RWPE1 (cell line): ENCODE results near the gene LTBP4.
A peak's percentile ranks its signal among the peaks of the same experiment; 100 is the strongest.

Experiments
- CTCF ChIA-PET: fragments of 350-600 bp; sonication (Branson Sonifier 250); formaldehyde crosslinking; extraction: SDS; loops from one replicate; lab custom pipeline; 2021; lab: Yijun Ruan, JAX
- POLR2A ChIA-PET: fragments of 400-600 bp; formaldehyde crosslinking; extraction: SDS; loops from one replicate; lab custom pipeline; 2020; ENCODE audit warnings: antibody characterized with exemption; ENCODE audit not compliant: low non-redundant PET; lab: Yijun Ruan, JAX
- DNase-seq: peaks from one replicate; pipeline ENCODE4 v3.0.0; 2012; ENCODE audit warnings: low spot score
- H3K27ac ChIP-seq: fragments of 450-650 bp; 2 replicates; pipeline ENCODE4 v1.5.1; 2017
- CTCF ChIP-seq: fragments of 450-650 bp; conservative IDR thresholded peaks from 2 replicates; pipeline ENCODE4 v1.5.1; 2017; ENCODE audit warnings: low read depth, mild to moderate bottlenecking

Gene LTBP4

DNA sequence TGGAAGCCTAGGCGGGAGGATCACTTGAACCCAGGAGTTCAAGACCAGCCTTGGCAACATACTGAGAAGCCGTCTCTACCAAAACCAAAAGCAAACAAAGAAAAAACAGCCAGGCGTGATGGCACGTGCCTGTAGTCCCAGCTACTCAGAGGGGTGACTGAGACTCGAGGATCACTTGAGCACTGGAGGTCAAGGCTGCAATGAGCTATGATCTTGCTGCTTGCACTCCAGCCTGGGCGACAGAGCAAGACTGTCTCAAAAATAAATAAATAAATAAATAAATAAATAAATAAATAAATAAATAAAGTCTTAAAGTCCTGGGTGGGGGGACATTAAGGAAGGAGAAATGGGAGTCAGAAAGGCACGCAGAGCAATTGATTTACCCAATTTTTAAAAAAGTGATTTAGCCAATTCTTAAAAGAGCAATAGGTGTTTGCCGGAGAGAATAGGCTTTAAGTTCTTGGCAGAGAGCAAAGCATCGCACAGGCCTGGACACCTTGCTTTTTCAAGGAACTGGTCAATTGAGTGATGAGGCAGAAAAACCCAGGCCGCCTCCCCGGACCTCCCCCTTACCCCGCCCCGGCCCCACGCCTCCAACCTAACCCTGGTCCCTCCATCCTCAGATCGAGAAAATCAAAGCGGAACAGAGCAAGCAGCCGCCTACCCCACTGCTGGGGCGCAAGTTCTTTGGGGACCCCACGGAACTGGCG, 34.0 kb upstream of the LTBP4 start:
- no peak overlapping the region for H3K27ac ChIP-seq
- CTCF ChIA-PET: interaction anchor here (0.8 to 1.4 kb wide), 3 partner anchors 18 to 28 kb away, joined by 3 to 4 read pairs (median 3); no protein-coding TSS in a partner anchor
- no peak for TF ChIP-seq CTCF
- POLR2A ChIA-PET: interaction anchor here (0.8 kb wide), 1 partner anchor 66 kb away, joined by 3 read pairs; no protein-coding TSS in a partner anchor
- DNase-seq: no peak

DNA sequence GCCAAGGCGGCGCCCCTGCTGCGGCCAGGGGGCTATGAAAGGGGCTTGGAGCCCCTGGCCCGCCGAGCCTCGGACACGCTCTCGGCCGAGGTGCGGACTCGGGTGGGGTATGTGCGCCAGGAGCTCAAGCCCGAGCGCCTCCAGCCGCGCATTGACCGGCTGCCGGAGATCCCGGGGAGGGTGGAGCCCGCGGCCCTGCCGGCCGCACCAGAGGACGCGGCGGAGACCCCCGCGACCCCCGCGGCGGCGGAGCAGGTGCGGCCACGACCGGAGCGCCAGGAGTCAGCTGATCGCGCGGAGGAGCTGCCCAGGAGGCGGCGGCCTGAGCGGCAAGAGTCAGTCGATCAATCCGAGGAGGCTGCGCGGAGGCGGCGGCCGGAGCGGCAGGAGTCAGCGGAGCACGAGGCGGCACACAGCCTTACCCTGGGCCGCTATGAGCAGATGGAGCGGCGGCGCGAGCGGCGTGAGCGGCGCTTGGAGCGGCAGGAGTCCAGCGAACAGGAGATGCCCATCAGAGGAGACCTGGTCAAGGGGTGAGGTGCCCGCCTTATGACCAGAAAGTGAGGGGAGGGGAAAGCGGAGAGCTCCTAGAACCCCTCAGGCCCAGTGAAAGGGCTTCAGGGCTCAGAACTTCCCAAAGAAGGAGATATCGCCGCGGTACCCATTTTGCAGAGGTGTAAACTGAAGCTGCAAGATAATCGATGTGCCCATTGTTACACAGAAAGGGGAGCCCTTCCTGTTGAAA, 33.2 kb upstream of the LTBP4 start:
- ChIA-PET CTCF (interaction anchor here (0.5 to 1.4 kb wide), 3 partner anchors 13 to 27 kb away, joined by 3 to 4 read pairs (median 3); no protein-coding TSS in a partner anchor), POLR2A (interaction anchor here (0.8 kb wide), 1 partner anchor 65 kb away, joined by 3 read pairs; no protein-coding TSS in a partner anchor)
- no peak for DNase-seq
- no peak overlapping the region for H3K27ac ChIP-seq
- no peak for TF ChIP-seq CTCF

- POLR2A ChIA-PET: interaction anchor here (1.4 kb wide), 1 partner anchor 29 kb away, joined by 5 read pairs; no protein-coding TSS in a partner anchor
- TF ChIP-seq CTCF: no peak
- peak overlapping the region; percentile 79 for H3K27ac ChIP-seq
Observed at GRCh38 chr19:40570313-40571004, 30.7 kb upstream of the LTBP4 start.

DNA sequence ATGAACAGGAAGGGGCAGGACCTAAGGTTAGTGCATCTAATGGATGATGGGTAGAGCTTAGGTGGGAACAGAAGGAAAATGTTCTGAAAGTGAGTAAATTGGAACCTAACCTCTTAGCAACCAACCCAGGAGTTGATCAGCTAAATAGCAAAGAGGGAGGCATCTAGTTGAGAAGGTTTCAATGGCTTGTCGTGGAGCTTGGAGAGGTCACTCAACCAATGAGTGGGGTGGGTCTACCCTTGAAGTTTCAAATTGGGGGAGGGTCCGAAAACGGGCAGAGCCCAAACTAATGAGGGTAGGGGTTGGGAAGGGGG, 30.2 kb upstream of the LTBP4 start:
- no peak for TF ChIP-seq CTCF
- POLR2A ChIA-PET: interaction anchor here (1.4 kb wide), 1 partner anchor 30 kb away, joined by 5 read pairs; no protein-coding TSS in a partner anchor
- DNase-seq: no peak

More at GRCh38 chr19:40570313-40571004, 30.7 kb upstream of the LTBP4 start:
- peak; percentile 99 for DNase-seq
- CTCF ChIA-PET: interaction anchor here (0.6 to 1.1 kb wide), 5 partner anchors 13 to 375 kb away, joined by 3 to 5 read pairs (median 3); no protein-coding TSS in a partner anchor

GRCh38 chr19:40571831-40572495, 29.2 kb upstream of the LTBP4 start:
- POLR2A ChIA-PET: no interaction called here
- CTCF ChIA-PET: interaction anchor here (0.5 to 1.1 kb wide), 5 partner anchors 11 to 151 kb away, joined by 3 to 5 read pairs (median 3); no protein-coding TSS in a partner anchor
- DNase-seq: no peak
- peak overlapping the region; percentile 24; the same call in 1 of the 2 replicates for H3K27ac ChIP-seq
- TF ChIP-seq CTCF: no peak

More for the DNA sequence above, 30.2 kb upstream of the LTBP4 start:
- peak overlapping the region; percentile 79 for H3K27ac ChIP-seq
- CTCF ChIA-PET: interaction anchor here (0.7 to 1.1 kb wide), 4 partner anchors 12 to 132 kb away, joined by 3 to 5 read pairs (median 3); no protein-coding TSS in a partner anchor
